AG20443 (cell line): ENCODE results near the gene NLRP11.
"Not testable (repeated sequence)": the region's sequence is repeated elsewhere in the genome, so short reads cannot be mapped to it uniquely, and the experiment has no call there.

Source experiments
- DNase-seq: peaks from one replicate; pipeline ENCODE4 v3.0.0; 2012; ENCODE audit warnings: low spot score, mixed read lengths

The NLRP11 gene

DNA sequence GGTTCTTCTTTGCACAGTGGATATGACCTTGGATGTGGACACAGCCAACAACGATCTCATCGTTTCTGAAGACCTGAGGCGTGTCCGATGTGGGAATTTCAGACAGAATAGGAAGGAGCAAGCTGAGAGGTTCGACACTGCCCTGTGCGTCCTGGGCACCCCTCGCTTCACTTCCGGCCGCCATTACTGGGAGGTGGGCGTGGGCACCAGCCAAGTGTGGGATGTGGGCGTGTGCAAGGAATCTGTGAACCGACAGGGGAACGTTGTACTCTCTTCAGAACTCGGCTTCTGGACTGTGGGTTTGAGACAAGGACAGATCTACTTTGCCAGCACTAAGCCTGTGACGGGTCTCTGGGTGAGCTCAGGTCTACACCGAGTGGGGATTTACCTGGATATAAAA, 53.5 kb downstream of the NLRP11 start:
- DNase-seq: no peak

DNA sequence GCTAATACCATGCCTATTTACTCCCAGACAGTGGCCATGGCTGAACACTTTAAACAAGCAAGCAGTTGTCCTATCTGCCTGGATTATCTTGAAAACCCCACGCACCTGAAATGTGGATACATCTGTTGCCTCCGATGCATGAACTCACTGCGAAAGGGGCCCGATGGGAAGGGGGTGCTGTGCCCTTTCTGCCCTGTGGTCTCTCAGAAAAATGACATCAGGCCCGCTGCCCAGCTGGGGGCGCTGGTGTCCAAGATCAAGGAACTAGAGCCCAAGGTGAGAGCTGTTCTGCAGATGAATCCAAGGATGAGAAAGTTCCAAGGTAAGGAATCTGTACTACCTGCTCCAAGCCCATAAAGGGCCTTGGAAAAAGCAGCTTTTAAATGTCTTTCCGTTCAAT, 54.3 kb downstream of the NLRP11 start:
- DNase-seq: no peak

DNA sequence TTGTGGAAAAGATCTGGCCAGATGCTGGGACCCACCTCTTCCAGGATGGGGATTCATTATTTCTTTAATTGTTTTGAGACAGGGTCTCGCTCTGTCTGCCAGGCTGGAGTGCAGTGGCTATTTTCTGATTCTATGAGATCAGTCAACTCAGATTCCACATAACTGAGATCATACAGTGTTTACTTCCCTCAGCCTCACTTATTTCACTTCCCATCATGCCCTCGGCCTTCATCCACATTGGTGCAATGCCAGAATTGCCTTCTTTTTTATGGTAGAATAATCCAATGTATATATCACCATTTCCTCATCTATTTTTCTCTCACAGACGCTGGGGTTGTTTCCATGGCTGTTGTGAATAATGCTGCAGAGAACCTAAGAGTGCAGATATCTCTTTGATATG, 62.2 kb downstream of the NLRP11 start:
- DNase-seq: not testable (repeated sequence)

DNA sequence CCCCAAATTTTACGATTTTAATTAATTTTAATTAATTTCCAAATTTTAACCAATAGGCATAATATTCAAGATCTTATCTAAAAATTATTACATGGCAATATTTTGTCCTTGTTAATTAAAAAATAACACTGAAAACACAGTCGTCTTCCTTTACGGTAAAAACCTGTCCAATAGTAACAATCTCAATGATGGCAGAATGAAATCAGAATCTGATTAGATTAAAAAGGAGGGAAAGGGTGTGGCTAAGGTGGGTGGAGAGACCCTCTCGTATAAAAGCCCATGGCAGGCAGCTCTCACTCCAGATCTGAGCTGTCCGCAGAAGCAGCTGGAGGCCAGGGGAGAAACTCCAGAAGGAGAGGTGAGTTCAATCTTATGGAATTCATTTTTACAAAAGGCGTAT, 63.0 kb downstream of the NLRP11 start, which contains the start of gene RFPL4AL1:
TSS of gene RFPL4AL1 (plus strand) at position 301 of the 400 bp plus-strand sequence. CDS start 2,687 bp downstream, outside the sequence.
- not testable (repeated sequence) for DNase-seq

DNA sequence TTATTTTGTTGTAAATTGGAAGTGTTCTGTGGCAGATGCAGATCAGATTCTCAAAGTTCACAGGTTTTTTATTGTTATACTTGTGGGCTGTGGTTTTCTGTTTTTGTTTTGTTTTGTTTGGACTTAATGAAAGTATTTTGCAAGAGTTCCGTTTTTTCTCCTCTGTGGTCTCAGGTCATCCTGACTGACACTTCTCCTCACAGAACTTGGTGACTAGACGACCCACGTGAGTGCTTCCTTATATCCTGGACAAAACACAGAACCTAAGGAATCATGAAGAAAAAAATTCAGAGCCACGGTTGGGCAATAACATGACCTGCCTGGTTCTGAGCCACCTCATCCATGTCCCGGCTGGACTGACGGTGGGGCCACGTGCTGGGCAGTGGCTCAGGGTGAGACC, 65.3 kb downstream of the NLRP11 start:
- DNase-seq: no peak

DNA sequence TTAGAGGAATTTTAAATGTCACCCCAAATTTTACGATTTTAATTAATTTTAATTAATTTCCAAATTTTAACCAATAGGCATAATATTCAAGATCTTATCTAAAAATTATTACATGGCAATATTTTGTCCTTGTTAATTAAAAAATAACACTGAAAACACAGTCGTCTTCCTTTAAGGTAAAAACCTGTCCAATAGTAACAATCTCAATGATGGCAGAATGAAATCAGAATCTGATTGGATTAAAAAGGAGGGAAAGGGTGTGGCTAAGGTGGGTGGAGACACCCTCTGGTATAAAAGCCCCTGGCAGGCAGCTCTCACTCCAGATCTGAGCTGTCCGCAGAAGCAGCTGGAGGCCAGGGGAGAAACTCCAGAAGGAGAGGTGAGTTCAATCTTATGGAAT, 73.0 kb downstream of the NLRP11 start, which contains the start of gene RFPL4A:
TSS of gene RFPL4A (plus strand) at position 301 of the 400 bp plus-strand sequence. CDS start 2,704 bp downstream, outside the sequence.
- not testable (repeated sequence) for DNase-seq

DNA sequence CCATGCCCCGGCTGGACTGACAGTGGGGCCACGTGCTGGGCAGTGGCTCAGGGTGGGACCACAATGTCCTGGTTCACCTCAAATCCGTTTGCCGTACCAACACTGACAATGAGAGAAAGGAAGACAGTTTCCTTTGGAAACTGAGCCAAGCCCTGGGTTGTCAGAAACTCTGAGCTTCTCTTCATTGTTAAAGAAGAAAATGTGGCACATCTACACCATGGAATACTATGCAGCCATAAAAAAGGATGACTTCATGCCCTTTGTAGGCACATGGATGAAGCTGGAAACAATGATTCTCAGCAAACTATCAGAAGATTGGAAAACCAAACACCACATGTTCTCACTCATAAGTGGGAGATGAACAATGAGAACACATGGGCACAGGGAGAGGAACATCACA, 75.0 kb downstream of the NLRP11 start:
- not testable (repeated sequence) for DNase-seq

DNA sequence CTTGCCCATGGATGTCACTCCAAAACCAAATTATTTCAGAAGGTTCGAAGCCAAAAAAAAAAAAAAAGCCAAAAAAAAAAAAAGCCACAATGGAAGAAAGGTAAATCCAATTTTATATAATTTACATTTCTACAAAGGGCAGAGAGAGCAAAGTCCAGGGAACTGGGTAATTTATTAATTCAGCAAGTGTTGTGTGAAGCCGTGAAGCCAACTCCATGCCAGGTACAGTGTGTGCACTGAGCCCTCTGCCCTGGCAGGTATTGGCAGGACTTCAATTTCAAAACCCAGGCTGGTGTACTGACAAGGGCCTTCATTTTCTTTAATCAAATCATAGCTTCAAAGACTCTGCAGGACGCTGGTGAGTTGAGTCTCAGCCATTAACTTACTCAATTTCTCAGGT, 78.4 kb downstream of the NLRP11 start:
- DNase-seq: no peak

DNA sequence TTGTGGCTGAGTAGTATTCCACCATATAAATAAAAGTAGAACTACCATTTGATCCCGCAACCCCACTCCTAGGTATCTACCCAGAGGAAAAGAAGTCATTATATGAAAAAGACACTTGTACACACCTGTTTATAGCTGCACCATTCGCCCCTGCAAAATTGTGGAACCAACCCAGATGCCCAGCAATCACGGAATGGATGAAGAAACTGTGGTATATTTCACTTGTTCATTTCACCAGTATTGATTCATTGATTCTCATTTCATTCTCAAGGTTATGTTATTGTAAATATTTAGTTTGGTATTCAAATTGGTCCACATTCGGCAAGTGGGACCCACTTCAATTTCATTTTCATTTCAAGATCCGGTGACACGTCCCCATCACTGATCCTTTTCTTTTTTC, 81.1 kb downstream of the NLRP11 start:
- no peak for DNase-seq

DNA sequence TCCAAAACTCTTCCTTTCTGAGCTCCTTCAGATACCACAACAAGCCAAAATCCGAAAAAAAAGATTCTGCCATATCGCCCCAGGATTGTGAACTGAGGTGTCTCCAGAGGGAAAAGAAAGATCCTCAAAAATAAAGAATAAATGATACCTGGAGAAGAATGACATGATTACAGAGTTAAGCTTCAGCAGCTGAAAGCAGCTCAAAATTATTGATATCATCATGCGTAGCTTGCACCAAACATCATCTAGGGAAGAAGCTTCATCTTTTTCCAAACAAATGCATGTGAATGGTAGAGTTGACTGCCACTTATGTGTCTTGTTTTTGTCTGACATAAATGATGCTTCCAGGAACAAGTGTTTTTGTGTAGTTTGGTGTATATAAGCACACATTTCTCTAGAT, 93.5 kb downstream of the NLRP11 start, which contains the start of gene NLRP9:
TSS of gene NLRP9 (minus strand) at position 101 of the 400 bp plus-strand sequence. CDS start at position 73, 28 bp downstream.
- no peak for DNase-seq
